GM10266 (cell line): ENCODE results near the gene PEMT.

Experiments
- DNase-seq: peaks from one replicate; pipeline ENCODE4 v3.0.0; 2012; ENCODE audit errors: extremely low spot score
- TF ChIP-seq, protein P1 (sequence below): IDR thresholded peaks from 2 replicates; pipeline ENCODE4 v1.5.1; 2012; ENCODE audit warnings: mild to moderate bottlenecking, low read depth; ENCODE audit not compliant: control insufficient read depth, insufficient read depth; ENCODE audit errors: missing control alignments

PEMT gene

DNA sequence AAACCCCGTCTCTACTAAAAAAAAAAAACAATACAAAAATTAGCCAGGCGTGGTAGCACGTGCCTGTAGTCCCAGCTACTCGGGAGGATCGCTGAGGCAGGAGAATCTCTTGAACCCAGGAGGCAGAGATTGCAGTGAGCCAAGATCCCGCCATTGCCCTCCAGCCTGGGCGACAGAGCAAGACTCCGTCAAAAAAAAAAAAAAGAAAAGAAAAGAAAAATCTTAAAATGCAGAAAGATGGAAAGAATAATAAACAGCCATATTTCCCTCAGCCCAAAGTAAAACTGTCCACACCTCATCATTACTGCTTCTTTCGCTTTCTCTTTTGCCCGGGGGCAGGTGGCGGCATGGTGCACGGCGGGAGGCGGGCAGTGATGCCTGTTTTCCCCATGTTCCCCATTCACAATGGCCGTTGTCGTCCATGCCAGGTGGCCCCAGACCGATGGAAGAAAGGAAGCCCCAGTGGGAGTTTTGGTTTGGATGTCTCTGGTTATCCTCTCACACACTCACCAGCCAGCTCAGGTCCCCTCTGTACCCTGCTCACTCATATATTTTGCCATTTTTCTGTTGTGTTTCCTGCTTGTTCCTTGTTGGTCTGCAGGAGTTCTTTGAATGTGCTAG is 37.0 kb upstream of the PEMT start:
- DNase-seq, result peak; percentile 59
- TF ChIP-seq, protein P1, sequence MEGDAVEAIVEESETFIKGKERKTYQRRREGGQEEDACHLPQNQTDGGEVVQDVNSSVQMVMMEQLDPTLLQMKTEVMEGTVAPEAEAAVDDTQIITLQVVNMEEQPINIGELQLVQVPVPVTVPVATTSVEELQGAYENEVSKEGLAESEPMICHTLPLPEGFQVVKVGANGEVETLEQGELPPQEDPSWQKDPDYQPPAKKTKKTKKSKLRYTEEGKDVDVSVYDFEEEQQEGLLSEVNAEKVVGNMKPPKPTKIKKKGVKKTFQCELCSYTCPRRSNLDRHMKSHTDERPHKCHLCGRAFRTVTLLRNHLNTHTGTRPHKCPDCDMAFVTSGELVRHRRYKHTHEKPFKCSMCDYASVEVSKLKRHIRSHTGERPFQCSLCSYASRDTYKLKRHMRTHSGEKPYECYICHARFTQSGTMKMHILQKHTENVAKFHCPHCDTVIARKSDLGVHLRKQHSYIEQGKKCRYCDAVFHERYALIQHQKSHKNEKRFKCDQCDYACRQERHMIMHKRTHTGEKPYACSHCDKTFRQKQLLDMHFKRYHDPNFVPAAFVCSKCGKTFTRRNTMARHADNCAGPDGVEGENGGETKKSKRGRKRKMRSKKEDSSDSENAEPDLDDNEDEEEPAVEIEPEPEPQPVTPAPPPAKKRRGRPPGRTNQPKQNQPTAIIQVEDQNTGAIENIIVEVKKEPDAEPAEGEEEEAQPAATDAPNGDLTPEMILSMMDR, result no peak

DNA sequence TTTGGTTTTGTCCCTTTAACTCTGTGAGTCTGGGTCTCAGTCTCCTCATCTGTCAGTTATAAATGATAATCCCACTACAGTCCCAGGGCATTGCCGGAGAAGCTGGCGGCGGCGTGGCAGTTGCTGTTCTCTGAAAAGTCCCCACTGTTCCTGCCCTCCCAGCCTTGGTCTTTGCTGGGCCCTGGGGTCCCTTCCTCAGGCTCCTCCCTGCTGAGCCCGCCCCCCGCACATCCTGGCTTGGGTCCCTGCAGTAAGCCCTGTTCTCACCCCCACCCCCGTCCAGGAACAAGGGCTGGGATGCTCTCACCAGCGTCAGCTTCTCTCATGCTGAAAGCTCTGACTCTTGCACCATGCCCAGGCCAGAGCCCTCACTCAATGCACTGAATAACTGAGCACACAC is 35.3 kb upstream of the PEMT start:
- TF ChIP-seq, protein P1, result no peak
- DNase-seq, result no peak

DNA sequence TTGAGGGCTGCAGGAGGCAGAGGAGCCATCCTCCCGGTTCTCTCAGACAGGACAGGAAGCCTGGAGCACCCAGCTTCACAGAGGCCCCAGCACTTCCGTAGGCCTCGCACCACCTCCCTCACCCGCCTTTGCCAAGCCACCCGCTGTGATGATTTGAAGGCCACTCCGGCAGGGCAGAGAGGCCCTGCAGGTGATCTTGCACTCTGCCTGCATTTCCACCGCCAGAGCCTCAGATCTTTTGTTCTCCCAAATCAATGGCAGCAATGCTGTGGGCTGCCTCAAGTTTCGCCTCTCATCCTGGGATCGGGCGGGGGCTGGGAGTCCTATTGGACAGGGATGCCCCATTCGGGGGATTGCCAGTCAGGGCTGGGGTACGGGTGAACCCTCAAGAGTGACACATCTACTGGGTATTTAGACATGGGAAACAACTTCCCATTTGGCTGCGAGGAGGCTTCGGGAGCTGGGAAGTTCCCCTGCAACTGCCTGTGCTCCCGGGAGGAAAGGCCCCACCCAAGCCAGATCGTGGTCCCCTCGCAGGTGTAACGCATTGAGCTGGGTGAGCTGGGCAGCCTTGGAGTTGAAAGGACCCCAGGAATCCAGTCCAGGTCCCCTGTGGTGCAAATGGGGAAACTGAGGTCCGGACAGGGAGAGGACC is 34.8 kb upstream of the PEMT start:
- DNase-seq, result no peak
- TF ChIP-seq, protein P1, result no peak

DNA sequence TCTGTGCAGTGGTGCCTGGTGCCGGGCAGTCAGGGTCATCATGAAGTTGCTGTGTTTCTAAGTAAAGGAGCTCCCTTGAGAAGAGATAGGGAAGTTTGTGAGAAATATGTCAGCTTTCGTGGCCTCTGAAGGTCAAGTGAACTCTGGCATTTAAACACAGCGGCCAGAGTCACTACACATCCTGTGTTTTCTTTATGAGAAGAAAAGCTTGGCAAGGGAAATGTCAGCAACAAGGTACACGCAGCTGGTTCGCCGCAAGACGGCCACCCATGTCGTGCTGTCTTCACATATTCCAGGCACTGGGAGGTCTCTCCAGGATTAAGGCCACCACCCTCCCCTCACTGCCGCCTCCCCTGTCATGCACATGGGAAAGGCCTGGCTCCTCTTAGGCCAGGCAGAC is 33.2 kb upstream of the PEMT start:
- TF ChIP-seq, protein P1, result no peak

DNA sequence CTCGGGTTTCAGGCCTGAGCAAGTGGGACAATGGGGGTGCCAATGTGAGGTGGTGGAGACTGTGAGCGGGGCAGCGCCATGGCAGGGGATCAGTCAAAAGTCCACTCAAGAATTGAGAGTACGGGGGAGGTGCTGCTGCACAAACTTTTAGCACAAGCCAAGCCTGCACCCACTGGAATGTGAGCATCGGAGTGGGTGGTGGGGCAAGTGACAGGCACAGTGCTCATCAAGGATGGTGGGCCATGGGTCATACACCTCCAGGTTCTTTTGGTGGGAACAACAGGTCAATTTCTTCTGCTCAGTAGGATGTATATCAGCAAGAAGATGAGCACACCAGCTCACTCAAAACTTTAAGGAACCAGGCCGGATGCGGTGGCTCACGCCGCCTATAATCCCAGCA is 32.4 kb upstream of the PEMT start:
- TF ChIP-seq, protein P1, result no peak
- DNase-seq, result no peak

More for the DNA sequence above, 33.2 kb upstream of the PEMT start:
- DNase-seq, result no peak

DNA sequence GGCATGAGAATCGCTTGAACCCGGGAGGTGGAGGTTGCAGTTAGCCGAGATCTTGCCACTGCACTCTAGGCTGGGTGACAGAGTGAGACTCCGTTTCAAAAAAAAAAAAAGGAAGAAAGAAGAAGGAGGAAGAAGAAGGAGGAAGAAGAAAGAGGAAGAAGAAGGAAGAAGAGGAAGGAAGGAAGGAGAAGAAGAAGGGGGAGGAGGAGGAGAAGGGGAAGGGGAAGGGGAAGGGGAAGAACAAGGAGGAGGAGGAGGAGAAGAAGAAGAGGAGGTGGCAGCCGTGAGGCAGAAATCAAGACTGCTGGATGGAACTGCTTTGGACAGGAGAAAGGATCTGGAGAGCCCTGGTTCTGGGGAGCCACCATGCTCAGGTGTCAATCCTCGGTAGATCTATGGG is 29.7 kb upstream of the PEMT start:
- TF ChIP-seq, protein P1, result no peak
- DNase-seq, result no peak

DNA sequence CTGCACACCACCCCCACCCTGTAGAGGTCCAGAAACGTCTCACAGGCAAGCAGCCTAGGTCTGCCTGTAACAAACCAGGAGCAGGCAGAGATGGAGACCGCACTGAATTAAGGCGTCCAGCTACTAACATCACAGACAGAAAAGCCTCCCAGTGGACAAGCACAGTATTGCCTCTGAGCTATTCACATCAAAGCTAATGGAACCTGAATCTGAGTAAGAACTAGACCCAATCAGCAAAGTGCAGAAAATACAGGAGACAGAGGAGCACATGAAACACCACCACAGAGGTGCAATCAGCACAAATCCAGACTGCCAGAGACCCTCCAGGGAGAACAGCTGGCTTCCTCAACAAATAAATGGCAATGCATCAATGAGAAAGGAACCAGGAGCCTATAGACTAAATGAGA is 22.2 kb upstream of the PEMT start:
- peak; percentile 61 for DNase-seq
- TF ChIP-seq, protein P1, result peak; percentile 62
